Panc1 (cell line): ENCODE results near the gene CCDC141.

ENCODE experiments used
- POLR2AphosphoS5 ChIP-seq: IDR thresholded peaks from 2 replicates; pipeline ENCODE4 v1.6.1; 2012; ENCODE audit warnings: mild to moderate bottlenecking, low read depth, low read length, moderate library complexity
- REST ChIP-seq, 2 experiments: IDR thresholded peaks; 2 replicates each; pipeline ENCODE4 v1.6.1; 2011 to 2012; ENCODE audit warnings: low read depth in 2 of 2, control low read depth in 1 of 2, low read length in 1 of 2, mild to moderate bottlenecking in 1 of 2, moderate library complexity in 1 of 2; ENCODE audit not compliant: insufficient read depth in 1 of 2

DNA sequence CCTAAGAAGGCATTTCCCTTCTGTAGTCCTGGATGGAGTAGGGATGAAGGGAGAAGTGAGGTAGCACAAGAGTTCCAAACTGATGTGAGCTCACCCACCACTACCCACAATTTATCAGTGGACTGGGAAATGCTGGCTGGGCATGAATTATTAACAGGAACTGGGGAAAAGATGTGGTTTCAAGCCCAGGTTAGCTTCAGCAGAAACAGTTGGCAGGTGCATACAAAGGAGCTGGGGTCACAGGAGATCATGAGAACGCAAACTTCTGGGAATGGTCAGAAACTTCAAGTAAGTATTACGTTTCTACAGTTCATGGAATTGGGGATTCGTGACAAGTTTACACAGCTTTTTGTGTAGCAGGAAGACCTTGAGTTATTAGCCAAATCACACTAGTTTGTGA lies 5.4 kb downstream of the CCDC141 start:
- no peak for TF ChIP-seq REST (IDR thresholded peaks at IDR 0.05; ENCODE audit: insufficient read depth in 1 of 2, low read depth in 2 of 2, low read length in 1 of 2)
- no peak for TF ChIP-seq POLR2AphosphoS5
